ENCODE data around the gene FBXW2. TPM values are rescaled to one million over a fixed set of nuclear protein-coding genes. Genes with fewer than 3 reads are reported as not detected.
"Not testable (repeated sequence)": the region's sequence is repeated elsewhere in the genome, so short reads cannot be mapped to it uniquely, and the experiment has no call there.

The FBXW2 gene
- total and polyA plus RNA-seq, 4 donors, result 23.4 to 74.0 (median 50.9) TPM

- DNase-seq (no peak), ATAC-seq (ENCODE audit: low FRiP score) (no peak)
- H3K4me3 ChIP-seq (ENCODE audit: low read length in 2 of 2), result no peak overlapping the region
- no peak overlapping the region for H3K27ac ChIP-seq (ENCODE audit: low read depth in 1 of 2, low read length in 2 of 2)
- H3K9me3 ChIP-seq (ENCODE audit: control insufficient read depth, low read length), result no peaks in the 10 kb centered on the region
- H3K36me3 ChIP-seq (ENCODE audit: control insufficient read depth in 1 of 2, insufficient read depth in 2 of 2, low read length in 1 of 2), result peaks cover 0 to 5% of the 10 kb centered on the region in 2 donors
- no peaks in the 10 kb centered on the region for H3K4me1 ChIP-seq (ENCODE audit: control insufficient read depth in 1 of 2, insufficient read depth in 2 of 2, low read length in 2 of 2)
- 93% methylated on average over 9 of the region's 9 CpGs for WGBS, 2 donors
- intact Hi-C loops (cut with DNase I), result loop anchor here in 1 of 2 donors (5.0 to 10.0 kb wide), 2 partner anchors 225 to 297 kb away; no protein-coding TSS in a partner anchor
- H3K27me3 ChIP-seq (ENCODE audit: control insufficient read depth in 1 of 2, insufficient read depth in 2 of 2, low read length in 1 of 2), result no peaks in the 10 kb centered on the region
These were observed 33.3 kb downstream of the FBXW2 start for GRCh38 chr9:120759755-120760400.

DNA sequence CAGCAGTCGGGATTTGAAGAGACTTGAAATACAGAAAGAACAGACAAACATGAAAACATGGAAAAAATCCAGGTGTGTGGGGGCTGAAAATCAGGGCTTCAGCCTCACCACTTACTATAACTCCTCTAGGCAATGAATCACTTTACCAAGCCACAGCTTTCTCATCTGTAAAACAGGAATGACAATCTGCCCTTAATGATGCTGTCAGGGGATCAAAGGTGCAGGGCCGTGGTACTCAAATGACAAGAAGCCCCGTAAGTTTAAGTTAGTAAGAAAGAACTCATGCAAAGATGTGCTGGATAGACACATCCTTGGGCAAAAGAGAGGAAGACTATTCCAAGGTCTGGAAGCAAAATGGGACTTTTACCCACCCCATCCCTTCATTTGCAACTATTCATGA, 34.7 kb downstream of the FBXW2 start:
- peaks cover 0 to 2% of the 10 kb centered on the region in 2 donors for H3K36me3 ChIP-seq (ENCODE audit: control insufficient read depth in 1 of 2, insufficient read depth in 2 of 2, low read length in 1 of 2)
- 76% methylated on average over 3 of the region's 3 CpGs for WGBS, 2 donors

DNA sequence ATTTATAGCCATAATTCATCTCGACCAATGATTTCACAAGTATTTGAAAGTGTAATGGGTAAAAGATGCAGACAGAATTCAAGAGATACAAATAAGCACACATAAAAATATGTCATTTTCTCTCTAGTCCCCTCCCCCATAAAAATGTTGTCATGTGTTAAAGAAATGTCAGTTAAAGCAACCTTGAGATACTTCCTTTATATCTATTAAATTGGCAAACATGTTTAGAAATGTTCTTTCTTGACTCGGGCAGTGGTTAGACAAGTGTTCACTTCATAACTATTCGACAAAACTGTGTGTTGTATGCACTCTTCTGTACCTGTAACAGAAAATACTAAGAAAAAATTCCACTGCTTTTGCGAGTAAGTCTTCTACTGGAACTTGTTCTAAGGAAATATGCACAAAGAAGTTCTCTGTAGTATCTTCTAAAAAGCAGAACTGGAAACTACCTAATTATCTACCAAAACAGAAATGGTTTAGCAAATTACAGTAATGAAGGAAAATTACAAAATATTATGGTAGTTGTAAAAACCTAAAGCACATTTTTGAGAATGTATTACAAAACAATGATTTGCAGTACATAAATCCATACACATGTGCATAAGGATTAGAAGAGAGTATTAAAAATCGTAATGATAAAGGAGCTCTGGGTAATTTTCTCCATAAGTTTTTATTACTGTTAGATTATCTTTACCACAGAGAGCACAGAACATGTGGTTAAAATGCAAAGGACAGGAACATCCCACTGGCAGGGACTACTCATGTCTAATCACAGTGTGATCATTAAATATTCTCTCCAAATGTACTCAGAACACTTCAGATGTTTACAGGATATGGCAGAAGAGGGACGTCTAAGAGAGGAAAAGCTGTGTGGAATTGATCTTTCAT, 35.9 kb downstream of the FBXW2 start:
- H3K4me1 ChIP-seq (ENCODE audit: control insufficient read depth in 1 of 2, insufficient read depth in 2 of 2, low read length in 2 of 2), result no peaks in the 10 kb centered on the region
- intact Hi-C loops (cut with DNase I), result loop anchor here in 1 of 2 donors (5.0 to 10.0 kb wide), 2 partner anchors 228 to 300 kb away; no protein-coding TSS in a partner anchor
- ATAC-seq (ENCODE audit: low FRiP score) (no peak), DNase-seq (no peak)
- 65 to 67% methylated on average over 6 of the region's 6 CpGs for WGBS, 2 donors
- no peaks in the 10 kb centered on the region for H3K27me3 ChIP-seq (ENCODE audit: control insufficient read depth in 1 of 2, insufficient read depth in 2 of 2, low read length in 1 of 2)
- H3K9me3 ChIP-seq (ENCODE audit: control insufficient read depth, low read length), result no peaks in the 10 kb centered on the region
- no peaks in the 10 kb centered on the region for H3K36me3 ChIP-seq (ENCODE audit: control insufficient read depth in 1 of 2, insufficient read depth in 2 of 2, low read length in 1 of 2)
- no peak overlapping the region for H3K27ac ChIP-seq (ENCODE audit: low read depth in 1 of 2, low read length in 2 of 2)
- no peak overlapping the region for H3K4me3 ChIP-seq (ENCODE audit: low read length in 2 of 2)

More for the DNA sequence above, 34.7 kb downstream of the FBXW2 start:
- Histone ChIP-seq H3K27me3 (ENCODE audit: control insufficient read depth in 1 of 2, insufficient read depth in 2 of 2, low read length in 1 of 2) (no peaks in the 10 kb centered on the region), H3K4me3 (ENCODE audit: low read length in 2 of 2) (no peak overlapping the region), H3K4me1 (ENCODE audit: control insufficient read depth in 1 of 2, insufficient read depth in 2 of 2, low read length in 2 of 2) (no peaks in the 10 kb centered on the region), H3K27ac (ENCODE audit: low read depth in 1 of 2, low read length in 2 of 2) (no peak overlapping the region), H3K9me3 (ENCODE audit: control insufficient read depth, low read length) (no peaks in the 10 kb centered on the region)
- ATAC-seq (ENCODE audit: low FRiP score) (no peak), DNase-seq (no peak)
- intact Hi-C loops (cut with DNase I), result loop anchor here in 1 of 2 donors (5.0 to 10.0 kb wide), 2 partner anchors 226 to 299 kb away; no protein-coding TSS in a partner anchor

DNA sequence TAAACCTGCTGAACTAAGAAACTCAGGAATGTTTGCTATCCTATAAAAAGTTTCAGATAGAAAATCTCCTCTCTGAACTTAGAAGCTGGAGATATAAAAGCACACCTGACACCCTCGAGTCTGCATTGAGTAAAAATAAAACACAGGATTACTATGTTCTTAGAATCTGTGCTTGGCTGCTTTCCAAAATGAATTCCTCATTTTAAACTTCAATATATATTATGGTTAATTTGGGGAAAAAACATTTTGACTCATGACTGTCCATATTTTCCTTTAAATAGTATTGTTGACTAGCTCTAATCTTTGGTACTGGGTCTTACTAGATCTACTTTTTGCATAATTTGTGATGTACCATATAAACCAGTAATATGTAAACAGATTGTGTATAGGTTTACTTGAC, 36.7 kb downstream of the FBXW2 start:
- 2 to 3% methylated on average over 1 of the region's 1 CpG for WGBS, 2 donors
- H3K36me3 ChIP-seq (ENCODE audit: control insufficient read depth in 1 of 2, insufficient read depth in 2 of 2, low read length in 1 of 2), result no peaks in the 10 kb centered on the region
- intact Hi-C loops (cut with DNase I), result loop anchor here in 1 of 2 donors (5.0 to 10.0 kb wide), 2 partner anchors 228 to 301 kb away; no protein-coding TSS in a partner anchor

GRCh38 chr9:120755810-120756434, 37.3 kb downstream of the FBXW2 start:
- no peak for DNase-seq
- WGBS, 2 donors, result 12% methylated on average over 6 of the region's 6 CpGs
- no peaks in the 10 kb centered on the region for H3K4me1 ChIP-seq (ENCODE audit: control insufficient read depth in 1 of 2, insufficient read depth in 2 of 2, low read length in 2 of 2)
- ATAC-seq (ENCODE audit: low FRiP score), result peak; percentile 78
- H3K27ac ChIP-seq (ENCODE audit: low read depth in 1 of 2, low read length in 2 of 2), result peak overlapping the region in 1 of 2 donors; percentile 2
- no peaks in the 10 kb centered on the region for H3K27me3 ChIP-seq (ENCODE audit: control insufficient read depth in 1 of 2, insufficient read depth in 2 of 2, low read length in 1 of 2)
- H3K9me3 ChIP-seq (ENCODE audit: control insufficient read depth, low read length), result no peaks in the 10 kb centered on the region
- intact Hi-C loops (cut with DNase I), result loop anchor here (2.0 to 10.0 kb wide), 3 partner anchors 229 to 307 kb away; no protein-coding TSS in a partner anchor
- no peaks in the 10 kb centered on the region for H3K36me3 ChIP-seq (ENCODE audit: control insufficient read depth in 1 of 2, insufficient read depth in 2 of 2, low read length in 1 of 2)
- H3K4me3 ChIP-seq (ENCODE audit: low read length in 2 of 2), result no peak overlapping the region

More for the DNA sequence above, 36.7 kb downstream of the FBXW2 start:
- H3K27ac ChIP-seq (ENCODE audit: low read depth in 1 of 2, low read length in 2 of 2), result peak overlapping the region in 1 of 2 donors; percentile 2
- H3K9me3 ChIP-seq (ENCODE audit: control insufficient read depth, low read length), result no peaks in the 10 kb centered on the region
- no peak overlapping the region for H3K4me3 ChIP-seq (ENCODE audit: low read length in 2 of 2)
- ATAC-seq (ENCODE audit: low FRiP score) (no peak), DNase-seq (no peak)
- no peaks in the 10 kb centered on the region for H3K4me1 ChIP-seq (ENCODE audit: control insufficient read depth in 1 of 2, insufficient read depth in 2 of 2, low read length in 2 of 2)
- no peaks in the 10 kb centered on the region for H3K27me3 ChIP-seq (ENCODE audit: control insufficient read depth in 1 of 2, insufficient read depth in 2 of 2, low read length in 1 of 2)

GRCh38 chr9:120755044-120755443, 38.2 kb downstream of the FBXW2 start:
- whole genome bisulfite sequencing, 2 donors, result 92 to 93% methylated on average over 2 of the region's 2 CpGs
- Histone ChIP-seq H3K36me3 (ENCODE audit: control insufficient read depth in 1 of 2, insufficient read depth in 2 of 2, low read length in 1 of 2) (no peaks in the 10 kb centered on the region), H3K27me3 (ENCODE audit: control insufficient read depth in 1 of 2, insufficient read depth in 2 of 2, low read length in 1 of 2) (no peaks in the 10 kb centered on the region), H3K9me3 (ENCODE audit: control insufficient read depth, low read length) (no peaks in the 10 kb centered on the region), H3K27ac (ENCODE audit: low read depth in 1 of 2, low read length in 2 of 2) (no peak overlapping the region), H3K4me3 (ENCODE audit: low read length in 2 of 2) (no peak overlapping the region), H3K4me1 (ENCODE audit: control insufficient read depth in 1 of 2, insufficient read depth in 2 of 2, low read length in 2 of 2) (no peaks in the 10 kb centered on the region)
- intact Hi-C loops (cut with DNase I), result loop anchor here (2.0 to 10.0 kb wide), 3 partner anchors 230 to 308 kb away; no protein-coding TSS in a partner anchor
- ATAC-seq (ENCODE audit: low FRiP score) (no peak), DNase-seq (no peak)

GRCh38 chr9:120750421-120750820, 42.8 kb downstream of the FBXW2 start:
- ATAC-seq (ENCODE audit: low FRiP score) (no peak), DNase-seq (no peak)
- Histone ChIP-seq H3K27me3 (ENCODE audit: control insufficient read depth in 1 of 2, insufficient read depth in 2 of 2, low read length in 1 of 2) (no peaks in the 10 kb centered on the region), H3K4me3 (ENCODE audit: low read length in 2 of 2) (no peak overlapping the region), H3K36me3 (ENCODE audit: control insufficient read depth in 1 of 2, insufficient read depth in 2 of 2, low read length in 1 of 2) (no peaks in the 10 kb centered on the region), H3K4me1 (ENCODE audit: control insufficient read depth in 1 of 2, insufficient read depth in 2 of 2, low read length in 2 of 2) (no peaks in the 10 kb centered on the region), H3K27ac (ENCODE audit: low read depth in 1 of 2, low read length in 2 of 2) (no peak overlapping the region), H3K9me3 (ENCODE audit: control insufficient read depth, low read length) (no peaks in the 10 kb centered on the region)
- intact Hi-C loops (cut with DNase I), result loop anchor here in 1 of 2 donors (10.0 kb wide), 1 partner anchor 234 kb away; no protein-coding TSS in a partner anchor
- WGBS, 2 donors, result 78 to 80% methylated on average over 5 of the region's 5 CpGs

- H3K27ac ChIP-seq (ENCODE audit: low read depth in 1 of 2, low read length in 2 of 2); DNase-seq; intact Hi-C loops (cut with DNase I); H3K27me3 ChIP-seq (ENCODE audit: control insufficient read depth in 1 of 2, insufficient read depth in 2 of 2, low read length in 1 of 2); H3K4me3 ChIP-seq (ENCODE audit: low read length in 2 of 2); H3K4me1 ChIP-seq (ENCODE audit: control insufficient read depth in 1 of 2, insufficient read depth in 2 of 2, low read length in 2 of 2); H3K9me3 ChIP-seq (ENCODE audit: control insufficient read depth, low read length); ATAC-seq (ENCODE audit: low FRiP score); H3K36me3 ChIP-seq (ENCODE audit: control insufficient read depth in 1 of 2, insufficient read depth in 2 of 2, low read length in 1 of 2): not testable (repeated sequence)
- WGBS, 2 donors, result 96 to 98% methylated on average over 26 of the region's 26 CpGs
These were observed 46.9 kb downstream of the FBXW2 start for GRCh38 chr9:120746366-120746765.

Measured in aorta (tissue), 5 donors.